MG63 (cell line): ENCODE results near the gene STK4. TPM values are rescaled to one million over a fixed set of nuclear protein-coding genes. Genes with fewer than 3 reads are reported as not detected.

ENCODE experiments used
- DNase-seq: peaks from one replicate; pipeline ENCODE4 v3.0.0-alpha.2; 2020
- H3K27me3 ChIP-seq: fragments of 250-450 bp; sonication (Bioruptor Pico); 2 replicates; pipeline ENCODE4 v1.5.1; 2020; ENCODE audit warnings: mild to moderate bottlenecking, moderate library complexity
- H3K36me3 ChIP-seq: fragments of 250-450 bp; sonication (Bioruptor Pico); 2 replicates; pipeline ENCODE4 v1.5.1; 2020; ENCODE audit warnings: mild to moderate bottlenecking, moderate library complexity
- H3K4me3 ChIP-seq: fragments of 250-450 bp; sonication (Bioruptor Pico); 2 replicates; pipeline ENCODE4 v1.5.1; 2020; ENCODE audit warnings: mild to moderate bottlenecking, moderate library complexity
- H3K9me3 ChIP-seq: fragments of 250-450 bp; sonication (Bioruptor Pico); 2 replicates; pipeline ENCODE4 v1.5.1; 2020; ENCODE audit warnings: mild to moderate bottlenecking, moderate library complexity
- total RNA-seq: library from RNA; depleted of rRNA; stranded (reverse); fragments of >200 nt; shearing (Covaris generic); gene quantifications from 2 replicates; pipeline ENCODE4 v1.2.3, GENCODE V29; 2014; ENCODE audit warnings: low replicate concordance

STK4 gene
- total RNA-seq, 1 experiment from 2014 or later: 9.8 TPM

DNA sequence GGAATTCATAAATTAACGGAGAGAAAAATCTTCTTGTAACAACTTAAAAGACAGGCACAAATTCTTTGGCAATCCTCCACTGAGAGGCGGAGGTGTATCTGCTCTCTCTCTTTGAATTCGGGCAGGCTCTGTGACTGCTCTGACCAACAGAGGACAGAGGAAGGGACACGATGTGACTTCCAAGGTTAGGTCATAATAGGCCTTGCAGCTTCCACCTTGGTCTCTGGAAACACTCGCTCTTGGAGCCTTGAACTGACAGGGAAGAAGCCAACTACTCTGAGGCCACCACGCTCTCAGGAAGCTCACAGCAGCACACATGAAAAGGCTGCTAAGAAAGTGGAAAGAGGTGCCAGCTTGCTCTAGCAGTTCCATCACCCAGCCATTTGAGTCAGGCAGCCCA, 21.1 kb upstream of the STK4 start:
- Histone ChIP-seq H3K36me3 (peaks cover 90% of the 10 kb centered on the region), H3K27me3 (no peaks in the 10 kb centered on the region), H3K4me3 (no peak overlapping the region), H3K9me3 (no peaks in the 10 kb centered on the region)
- no peak for DNase-seq

DNA sequence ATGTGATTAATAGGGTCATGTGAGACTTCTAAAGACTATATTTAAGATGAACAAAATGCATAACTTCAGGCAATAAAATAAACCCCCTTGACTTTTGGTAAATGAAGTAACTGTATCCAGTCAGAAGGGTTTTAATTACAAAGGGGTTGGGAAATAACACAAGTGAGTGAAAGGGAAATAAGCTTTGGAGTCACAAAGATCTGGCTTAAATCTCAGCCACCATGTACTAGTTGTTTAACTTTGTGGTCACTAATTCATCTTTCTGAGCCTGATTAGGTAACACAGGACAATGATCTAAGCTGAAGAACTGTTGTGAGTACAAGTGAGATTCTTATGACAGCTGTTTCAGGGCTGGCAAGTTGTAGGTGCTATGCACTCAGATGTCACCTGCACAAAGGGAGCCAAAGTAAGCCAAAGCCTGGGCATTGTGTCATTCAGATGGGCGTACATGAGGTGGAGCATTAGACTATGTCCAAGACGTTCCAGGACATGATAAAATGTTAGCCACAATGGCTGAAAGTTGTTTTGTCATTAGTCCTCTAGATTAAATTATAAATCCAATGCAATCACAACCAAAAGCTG, 19.9 kb upstream of the STK4 start:
- H3K36me3 ChIP-seq: peaks cover 94% of the 10 kb centered on the region
- H3K27me3 ChIP-seq: no peaks in the 10 kb centered on the region
- H3K9me3 ChIP-seq: no peaks in the 10 kb centered on the region
- DNase-seq: no peak
- no peak overlapping the region for H3K4me3 ChIP-seq

DNA sequence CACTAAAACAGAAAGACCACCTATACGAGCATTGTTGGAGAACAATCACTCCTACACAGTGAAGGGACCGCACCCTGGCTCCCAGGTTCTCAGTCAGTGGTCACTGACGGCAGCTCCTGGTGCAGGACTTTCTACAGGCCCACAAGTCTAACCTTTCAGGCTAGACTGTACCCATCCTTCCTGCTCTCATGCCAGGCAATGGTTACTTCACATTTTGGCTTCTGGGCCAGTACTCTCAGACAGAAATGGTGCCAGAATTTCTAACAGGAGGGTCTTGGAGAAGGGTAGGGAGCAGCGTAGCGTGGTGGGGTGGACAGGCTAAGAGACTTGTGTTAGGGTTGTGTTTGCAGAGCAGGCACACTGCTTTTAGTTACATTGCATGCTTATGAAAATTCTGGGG, 18.2 kb upstream of the STK4 start:
- DNase-seq: no peak
- no peaks in the 10 kb centered on the region for H3K9me3 ChIP-seq
- H3K4me3 ChIP-seq: no peak overlapping the region
- peaks cover 95% of the 10 kb centered on the region for H3K36me3 ChIP-seq
- H3K27me3 ChIP-seq: no peaks in the 10 kb centered on the region

DNA sequence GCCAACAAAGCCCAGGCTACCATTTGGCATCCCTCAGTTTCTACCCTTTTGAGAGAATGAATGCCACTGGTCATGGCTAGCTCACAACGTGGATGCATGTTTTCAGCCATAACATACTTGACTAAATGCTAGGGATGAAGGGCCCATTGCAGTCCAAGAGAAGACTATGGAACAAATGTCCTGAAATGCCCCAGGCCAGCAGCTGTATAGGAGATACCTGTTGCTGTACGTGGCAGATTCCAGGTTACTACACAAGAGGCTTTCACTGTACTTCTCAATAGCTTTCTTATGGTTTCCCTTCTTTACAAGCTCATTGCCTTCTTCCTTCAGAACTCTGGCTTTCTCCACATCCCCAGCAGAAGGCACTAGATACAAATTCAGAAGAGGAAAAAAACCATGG, 17.8 kb upstream of the STK4 start:
- DNase-seq: no peak
- Histone ChIP-seq H3K4me3 (no peak overlapping the region), H3K9me3 (no peaks in the 10 kb centered on the region), H3K27me3 (no peaks in the 10 kb centered on the region), H3K36me3 (peaks cover 95% of the 10 kb centered on the region)

DNA sequence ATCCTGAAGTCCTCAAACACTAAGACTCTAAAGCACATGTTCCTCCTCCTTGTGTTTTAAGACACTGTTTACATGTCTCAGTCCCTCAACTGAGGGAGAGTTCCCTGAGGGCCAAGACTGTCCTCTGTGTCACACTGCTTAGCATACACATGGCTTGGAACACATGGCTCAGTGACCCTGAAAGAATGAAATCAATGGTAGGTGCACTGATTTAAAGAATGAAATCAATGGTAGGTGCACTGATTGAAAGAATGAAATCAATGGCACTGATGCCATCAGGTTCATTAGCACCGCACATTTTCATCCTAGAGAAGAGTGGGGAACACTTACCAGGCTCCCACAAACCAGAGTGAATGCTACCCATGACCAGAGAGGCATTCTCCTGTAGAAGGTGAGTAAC, 15.9 kb upstream of the STK4 start:
- peaks cover 98% of the 10 kb centered on the region for H3K36me3 ChIP-seq
- H3K9me3 ChIP-seq: no peaks in the 10 kb centered on the region
- H3K27me3 ChIP-seq: no peaks in the 10 kb centered on the region
- no peak for DNase-seq
- no peak overlapping the region for H3K4me3 ChIP-seq

DNA sequence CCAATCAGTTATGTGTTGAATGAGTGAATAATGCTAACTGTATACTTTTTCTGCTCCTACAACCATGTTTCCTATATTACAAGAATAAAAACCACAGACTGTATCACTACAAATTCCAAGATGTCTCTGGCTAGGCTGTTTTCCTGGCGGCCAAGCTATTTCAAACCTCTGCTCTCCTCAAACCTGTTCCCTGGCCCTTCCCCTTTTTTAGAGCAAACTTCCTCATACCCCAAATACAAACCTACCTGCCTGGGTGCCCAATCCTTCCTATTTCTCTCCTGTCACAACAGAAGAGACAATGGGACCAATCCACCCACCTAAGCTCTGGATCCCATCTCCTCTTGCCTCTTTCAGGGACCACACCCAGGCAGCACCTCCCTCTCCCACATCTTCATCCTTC, 13.6 kb upstream of the STK4 start:
- DNase-seq: no peak
- no peaks in the 10 kb centered on the region for H3K9me3 ChIP-seq
- no peaks in the 10 kb centered on the region for H3K27me3 ChIP-seq
- H3K36me3 ChIP-seq: peaks cover 96% of the 10 kb centered on the region
- no peak overlapping the region for H3K4me3 ChIP-seq

DNA sequence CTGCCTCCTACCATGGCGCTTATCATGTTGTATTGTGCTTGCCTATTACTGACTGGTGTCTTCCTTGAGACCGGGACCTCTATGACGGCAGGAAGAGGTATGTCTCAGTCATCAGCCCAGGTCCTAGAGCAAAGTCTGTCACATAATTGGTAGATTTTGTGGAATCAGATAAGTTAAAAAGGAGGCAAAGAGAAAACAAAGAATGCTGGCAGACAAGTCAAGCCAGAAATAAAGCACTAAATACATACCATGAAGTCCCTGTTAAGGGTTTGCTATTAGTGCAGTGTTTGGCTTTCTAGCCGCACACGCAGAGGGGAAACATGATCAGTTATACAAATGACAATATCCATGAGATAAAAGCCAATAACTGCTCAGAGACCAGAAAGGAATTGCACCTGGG, 12.1 kb upstream of the STK4 start:
- Histone ChIP-seq H3K36me3 (peaks cover 95% of the 10 kb centered on the region), H3K9me3 (no peaks in the 10 kb centered on the region), H3K27me3 (no peaks in the 10 kb centered on the region), H3K4me3 (no peak overlapping the region)
- no peak for DNase-seq

DNA sequence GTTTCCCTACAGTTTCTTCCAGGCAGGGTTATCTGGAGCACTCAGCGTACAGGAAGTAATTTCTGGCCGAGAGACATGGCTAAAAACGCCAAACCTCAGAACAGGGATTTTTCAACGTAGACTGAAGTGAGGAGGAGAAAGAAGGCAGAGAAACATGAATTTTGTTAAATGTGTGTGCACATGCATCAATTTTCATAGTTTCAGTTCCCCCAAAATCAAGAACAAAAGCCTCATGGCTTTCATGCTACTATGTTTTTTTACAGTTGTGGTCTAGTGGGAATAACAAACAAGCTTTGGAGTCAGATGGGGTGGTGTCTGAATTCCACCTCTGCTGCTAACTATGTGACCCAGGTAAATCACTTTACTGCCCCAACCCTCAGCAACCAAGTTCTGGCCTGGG, 11.0 kb upstream of the STK4 start:
- H3K9me3 ChIP-seq: no peaks in the 10 kb centered on the region
- peaks cover 85% of the 10 kb centered on the region for H3K36me3 ChIP-seq
- no peak for DNase-seq
- no peaks in the 10 kb centered on the region for H3K27me3 ChIP-seq
- no peak overlapping the region for H3K4me3 ChIP-seq

DNA sequence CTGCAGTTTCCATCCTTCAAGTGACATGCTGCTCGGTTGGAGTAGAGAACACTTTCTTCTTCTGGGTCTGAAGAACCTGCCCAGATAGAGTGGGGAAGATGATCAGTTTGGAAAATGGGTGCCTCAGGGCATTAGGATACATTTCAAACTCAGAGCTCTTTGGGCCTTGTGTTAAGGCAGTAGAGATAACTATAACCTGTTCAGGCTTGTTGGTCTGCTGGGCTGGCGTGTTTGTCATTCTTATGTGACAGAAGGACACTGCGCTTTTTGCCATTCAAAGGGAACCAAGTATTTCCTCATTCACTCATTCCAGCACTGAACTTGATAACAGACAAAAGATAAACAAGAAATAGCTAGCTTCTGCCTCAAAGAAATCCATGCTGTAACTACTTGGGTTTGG, 9.9 kb upstream of the STK4 start:
- no peak for DNase-seq
- H3K4me3 ChIP-seq: no peak overlapping the region
- H3K36me3 ChIP-seq: peaks cover 73% of the 10 kb centered on the region
- H3K27me3 ChIP-seq: no peaks in the 10 kb centered on the region
- H3K9me3 ChIP-seq: no peaks in the 10 kb centered on the region

DNA sequence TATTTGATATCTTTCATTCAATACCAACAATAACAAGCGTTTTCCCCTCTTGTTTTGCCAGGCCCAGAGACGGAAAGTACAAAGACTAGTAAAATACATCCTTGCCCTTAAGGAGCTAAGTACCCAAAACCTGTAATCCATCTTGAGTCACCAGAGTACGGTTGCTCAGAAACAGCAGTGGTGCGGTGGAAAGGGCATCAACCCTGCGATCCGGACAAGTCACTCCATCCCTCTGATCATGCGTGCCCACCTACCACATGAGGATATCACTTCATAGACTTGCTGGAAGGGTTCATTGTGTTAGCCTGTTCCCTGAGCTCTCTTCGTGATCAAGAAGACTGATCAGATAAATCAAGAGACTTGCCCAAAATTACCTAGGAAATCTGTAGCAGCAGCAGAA, 8.0 kb upstream of the STK4 start:
- peak overlapping the region; percentile 74 for H3K4me3 ChIP-seq
- no peaks in the 10 kb centered on the region for H3K9me3 ChIP-seq
- peaks cover 55% of the 10 kb centered on the region for H3K36me3 ChIP-seq
- no peak for DNase-seq
- H3K27me3 ChIP-seq: no peaks in the 10 kb centered on the region

DNA sequence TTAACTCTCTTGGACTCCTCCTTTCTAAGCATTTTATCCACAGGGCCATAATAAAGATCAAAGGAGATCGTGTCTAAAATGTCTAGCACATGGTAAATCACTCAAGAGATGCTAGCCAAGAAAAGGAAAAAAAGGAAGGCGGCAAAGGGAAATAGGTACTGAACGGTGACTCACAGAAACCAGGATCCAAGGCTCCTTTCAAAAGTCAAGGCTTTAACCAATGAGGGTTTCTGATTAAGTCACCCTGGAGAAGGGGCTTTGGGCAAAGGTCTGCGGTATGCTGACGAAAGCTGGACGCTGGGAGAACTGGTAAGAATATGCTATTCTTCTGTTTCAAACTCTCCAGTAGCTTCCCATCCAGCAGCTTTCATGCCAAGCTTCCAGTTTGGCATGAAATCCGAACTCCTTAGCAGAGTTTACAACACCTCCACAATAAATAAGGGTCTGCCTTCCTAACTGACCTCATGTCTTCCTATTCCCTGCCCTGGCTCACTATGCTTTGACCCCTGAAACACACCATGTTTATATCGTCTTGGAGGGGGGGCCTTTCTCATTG, 7.2 kb upstream of the STK4 start:
- peaks cover 46% of the 10 kb centered on the region for H3K36me3 ChIP-seq
- no peaks in the 10 kb centered on the region for H3K27me3 ChIP-seq
- peak overlapping the region; percentile 74 for H3K4me3 ChIP-seq
- H3K9me3 ChIP-seq: no peaks in the 10 kb centered on the region
- DNase-seq: peak; percentile 37

DNA sequence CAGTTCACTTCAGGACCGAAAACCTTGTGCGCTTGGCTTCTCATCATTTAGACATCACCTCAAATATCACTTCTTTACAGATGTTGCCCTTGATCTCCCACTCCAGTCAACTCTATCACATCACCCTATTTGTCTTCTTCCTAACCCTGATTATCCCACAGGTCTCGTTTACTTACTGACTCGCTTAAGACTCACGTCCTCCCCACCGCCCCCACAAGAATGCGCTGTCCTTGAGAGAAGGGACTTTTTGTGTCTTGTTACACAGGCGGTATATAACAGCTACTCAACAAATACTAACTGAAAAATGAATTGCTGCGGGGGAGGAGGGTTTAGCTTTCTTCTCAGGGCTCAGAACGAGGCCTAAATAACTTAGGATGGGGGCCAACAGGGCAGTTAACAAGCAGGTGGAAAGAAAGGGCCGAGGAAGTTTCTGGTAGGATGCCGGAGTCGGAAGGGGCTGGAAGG, 6.6 kb upstream of the STK4 start:
- H3K9me3 ChIP-seq: no peaks in the 10 kb centered on the region
- H3K4me3 ChIP-seq: peak overlapping the region; percentile 74
- no peaks in the 10 kb centered on the region for H3K27me3 ChIP-seq
- H3K36me3 ChIP-seq: peaks cover 41% of the 10 kb centered on the region
- peak; percentile 66 for DNase-seq

DNA sequence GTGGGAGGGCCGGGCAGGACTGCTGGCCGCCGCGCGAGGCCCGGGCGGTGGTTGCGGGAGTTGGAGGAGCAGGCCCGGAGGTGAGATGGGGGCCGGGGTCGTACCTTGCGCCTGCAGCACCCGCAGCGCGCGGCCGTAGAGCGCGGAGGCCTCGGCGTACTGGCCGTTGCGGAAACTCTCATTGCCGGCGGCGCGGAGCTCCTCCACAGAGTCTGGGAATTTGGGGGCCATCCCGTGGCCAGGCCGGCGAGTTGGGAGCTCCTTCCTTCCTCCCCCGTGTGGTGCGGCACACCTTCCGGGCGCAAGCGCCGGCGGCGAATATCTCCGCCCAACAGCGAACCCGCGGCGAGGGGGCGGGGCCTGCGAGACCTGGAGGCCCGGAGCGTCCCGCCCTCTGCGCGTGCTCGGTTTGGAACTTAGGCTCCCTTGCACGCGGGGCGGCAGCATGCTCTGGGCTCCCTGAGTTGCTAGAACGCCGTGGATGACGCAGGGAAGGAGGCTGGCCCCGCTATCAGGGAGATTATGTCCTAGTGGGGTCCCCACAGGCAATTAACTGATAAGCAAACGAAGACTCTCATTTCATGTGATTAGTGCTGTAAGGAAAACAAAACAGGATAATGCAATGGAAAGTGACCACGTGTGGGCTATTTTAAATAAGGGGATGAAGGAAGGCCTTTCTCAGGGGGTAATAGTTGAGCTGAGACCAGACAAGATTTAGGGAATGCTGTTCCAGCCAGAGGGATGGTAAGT, 6.0 kb upstream of the STK4 start, which contains the start of gene TOMM34:
Gene TOMM34 (minus strand): TSS at position 295 of the 750 bp plus-strand sequence. CDS start 64 bp downstream, at position 231.
- peak; percentile 96 for DNase-seq
- Histone ChIP-seq H3K9me3 (no peaks in the 10 kb centered on the region), H3K27me3 (no peaks in the 10 kb centered on the region), H3K36me3 (peaks cover 35% of the 10 kb centered on the region), H3K4me3 (peak within 1 kb of the TSS; percentile 74)

DNA sequence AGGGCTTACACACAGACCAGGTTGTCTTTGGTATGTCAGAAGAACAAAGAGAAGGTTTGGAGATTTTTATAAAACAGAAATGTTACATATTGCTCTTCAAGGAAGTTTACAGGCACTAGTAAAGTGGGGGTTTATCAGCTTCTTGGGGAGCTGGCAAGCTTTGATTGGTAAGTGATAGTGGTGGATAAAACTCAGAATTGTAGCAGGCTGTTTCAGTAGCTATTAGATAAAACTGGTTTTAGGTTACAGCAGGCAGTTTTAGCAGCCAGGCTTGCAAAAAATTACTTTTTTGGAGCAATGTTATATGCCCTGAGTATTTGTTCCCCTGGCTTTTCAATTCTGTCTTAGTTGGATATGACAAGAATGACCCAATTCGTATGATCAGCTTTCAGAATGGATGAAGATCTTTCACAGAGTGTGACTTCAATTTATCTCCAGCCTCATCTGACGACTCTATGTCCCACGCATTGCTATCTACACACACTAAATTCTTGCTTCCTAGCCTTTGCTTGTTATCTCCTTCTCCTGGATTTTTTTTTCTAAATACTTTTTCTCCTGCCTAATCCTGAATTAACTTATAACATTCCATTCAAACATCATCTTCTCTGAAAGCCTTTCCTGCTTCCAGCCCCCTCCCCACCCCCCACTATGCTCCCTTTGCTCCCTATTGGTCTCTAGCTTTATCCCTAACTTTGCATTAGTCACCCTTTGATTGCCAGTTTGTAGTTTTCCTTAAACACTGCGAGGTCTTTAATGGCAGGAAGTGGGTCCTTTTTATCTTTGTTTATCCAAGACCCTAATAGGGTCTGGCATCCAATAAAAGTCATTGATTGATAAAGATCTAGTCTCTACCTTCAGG, 5.1 kb upstream of the STK4 start:
- H3K27me3 ChIP-seq: no peaks in the 10 kb centered on the region
- peaks cover 25% of the 10 kb centered on the region for H3K36me3 ChIP-seq
- peak overlapping the region; percentile 74 for H3K4me3 ChIP-seq
- DNase-seq: peak; percentile 35
- H3K9me3 ChIP-seq: no peaks in the 10 kb centered on the region

DNA sequence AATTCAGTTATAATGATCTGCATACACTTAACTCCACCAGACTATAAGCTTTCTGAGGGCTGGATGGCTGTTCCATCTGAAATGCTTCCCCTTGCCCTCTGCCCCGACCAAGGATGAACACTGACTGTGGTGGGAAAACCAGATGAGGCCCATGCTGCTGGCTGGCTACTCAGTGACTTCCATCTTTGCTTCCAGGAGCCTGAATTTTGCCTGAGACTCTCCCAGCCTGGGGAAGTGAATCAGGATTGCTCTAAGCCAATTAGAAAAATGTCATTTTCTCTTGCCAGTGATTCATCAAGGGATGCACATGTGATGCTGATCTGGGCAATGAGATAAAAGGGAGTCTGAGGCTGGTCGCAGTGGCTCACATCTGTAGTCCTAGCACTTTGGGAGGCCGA, 4.4 kb upstream of the STK4 start:
- no peak overlapping the region for H3K4me3 ChIP-seq
- H3K36me3 ChIP-seq: peaks cover 20% of the 10 kb centered on the region
- H3K9me3 ChIP-seq: no peaks in the 10 kb centered on the region
- peak; percentile 11 for DNase-seq
- no peaks in the 10 kb centered on the region for H3K27me3 ChIP-seq

DNA sequence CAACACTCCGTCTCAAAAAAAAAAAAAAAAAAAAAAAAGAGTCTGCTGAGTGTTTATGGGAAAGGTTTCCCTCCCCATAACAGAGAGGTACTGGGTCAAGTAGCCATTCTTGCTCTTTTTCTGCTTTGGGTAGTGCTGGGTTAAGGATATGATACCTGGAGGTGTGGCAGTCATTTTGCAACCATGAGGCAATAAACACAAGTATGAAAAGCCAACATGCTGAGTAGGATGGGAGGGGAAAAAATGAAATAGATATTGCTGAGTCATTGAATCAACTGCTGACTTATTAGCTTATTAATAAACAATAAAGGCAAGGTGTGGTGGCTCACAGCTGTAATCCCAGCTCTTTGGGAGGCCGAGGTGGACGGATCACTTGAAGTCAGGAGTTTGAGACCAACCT, 3.8 kb upstream of the STK4 start:
- Histone ChIP-seq H3K4me3 (no peak overlapping the region), H3K27me3 (no peaks in the 10 kb centered on the region), H3K9me3 (no peaks in the 10 kb centered on the region), H3K36me3 (peaks cover 15% of the 10 kb centered on the region)
- no peak for DNase-seq
